DOHH2 (cell line): ENCODE measurements around the gene CACNA1B.

Experiments used
- CTCF ChIP-seq: fragments of 200-600 bp; sonication (generic); IDR thresholded peaks from one replicate; pipeline ENCODE4 v1.5.1; 2014; ENCODE audit warnings: antibody characterized with exemption, mild to moderate bottlenecking, low read depth, low read length; ENCODE audit not compliant: poor library complexity, severe bottlenecking
- EZH2phosphoT487 ChIP-seq: fragments of 200-600 bp; sonication (generic); IDR thresholded peaks from 2 replicates; pipeline ENCODE4 v1.6.1; 2017; ENCODE audit warnings: borderline replicate concordance, mild to moderate bottlenecking, antibody characterized with exemption, low read length, moderate library complexity, mixed read lengths

- TF ChIP-seq CTCF = no peak
- TF ChIP-seq EZH2phosphoT487 = no peak
Measured at GRCh38 chr9:138020795-138021182, 143.2 kb downstream of the CACNA1B start.
